ENCODE results near the gene CELSR2.

- no peak for TF ChIP-seq CTCF (tag by site-specific recombination; IDR thresholded peaks at IDR 0.05)
- TF ChIP-seq ZNF18 (tag by site-specific recombination; IDR thresholded peaks at IDR 0.05), result no peak
- TF ChIP-seq ATF2 (tag by site-specific recombination; IDR thresholded peaks at IDR 0.05; ENCODE audit: low read depth), result no peak
- no peak for TF ChIP-seq SP7 (tag by site-specific recombination; IDR thresholded peaks at IDR 0.05)
- no peak for TF ChIP-seq ZNF274 (IDR thresholded peaks at IDR 0.05; ENCODE audit: low read length)
- no peak for TF ChIP-seq ZNF274 (tag by site-specific recombination; IDR thresholded peaks at IDR 0.05; ENCODE audit: borderline replicate concordance)
- no peak for TF ChIP-seq ZFP41 (tag by site-specific recombination; IDR thresholded peaks at IDR 0.05; ENCODE audit: borderline replicate concordance)
- TF ChIP-seq EGR2 (tag by site-specific recombination; IDR thresholded peaks at IDR 0.05; ENCODE audit: low read depth), result peak; percentile 40; the same call in 1 of the 2 replicates
- no peak for TF ChIP-seq ZSCAN30 (tag by site-specific recombination; IDR thresholded peaks at IDR 0.05)
- no peak for TF ChIP-seq ZBTB21 (tag by site-specific recombination; IDR thresholded peaks at IDR 0.05)
- TF ChIP-seq ZNF157 (tag by site-specific recombination; IDR thresholded peaks at IDR 0.05), result no peak
- no peak for TF ChIP-seq TCF7L2 (IDR thresholded peaks at IDR 0.05; ENCODE audit: borderline replicate concordance, low read depth, low read length)
Observed at GRCh38 chr1:109319114-109319513, 69.8 kb downstream of the CELSR2 start.
